PC-3 (cell line): Measurements from ENCODE around the gene PTPN22. TPM values are rescaled to one million over a fixed set of nuclear protein-coding genes. Genes with fewer than 3 reads are reported as not detected.

Experiments
- ATAC-seq: fragments of 200-7000 bp; cut with Tn5 transposase; 2 replicates; pipeline ENCODE4 v1.9.1; 2020; ENCODE audit warnings: mild to moderate bottlenecking, moderate library complexity
- BruUV-seq: library from RNA; stranded (reverse); fragments of 400-500 nt; replicated peaks from 2 replicates; lab custom pipeline; 2021; lab: Mats Ljungman, UMichigan
- CTCF ChIA-PET: fragments of 300-600 bp; sonication (Branson Sonifier 250); formaldehyde crosslinking; loops from one replicate; lab custom pipeline; 2022; ENCODE audit warnings: antibody characterized with exemption; lab: Charles Lee
- POLR2A ChIA-PET: fragments of 300-600 bp; sonication (Branson Sonifier 250); formaldehyde crosslinking; loops from one replicate; lab custom pipeline; 2022; ENCODE audit warnings: antibody characterized with exemption; ENCODE audit not compliant: unreplicated experiment; lab: Charles Lee
- DNase-seq: peaks from one replicate; pipeline ENCODE4 v3.0.0-alpha.2; 2015
- H2AFZ ChIP-seq: fragments of 300-600 bp; sonication (generic); 2 replicates; pipeline ENCODE4 v1.6.0; 2016; ENCODE audit warnings: antibody characterized with exemption, low read length
- H3F3A ChIP-seq: fragments of 300-600 bp; sonication (generic); one replicate; pipeline ENCODE4 v1.6.0; 2017; ENCODE audit warnings: antibody characterized with exemption, low read length, control low read depth, mild to moderate bottlenecking; ENCODE audit not compliant: unreplicated experiment
- H3K27ac ChIP-seq: fragments of 300-600 bp; sonication (generic); 2 replicates; pipeline ENCODE4 v1.5.1; 2016; ENCODE audit warnings: mild to moderate bottlenecking, low read length
- H3K27me3 ChIP-seq: fragments of 300-600 bp; sonication (generic); 2 replicates; pipeline ENCODE4 v1.6.1; 2016; ENCODE audit warnings: low read length, mixed read lengths
- H3K36me3 ChIP-seq: fragments of 300-600 bp; sonication (generic); 2 replicates; pipeline ENCODE4 v1.6.1; 2016; ENCODE audit warnings: low read depth, mixed run types, low read length, mixed read lengths
- H3K4me1 ChIP-seq: fragments of 300-600 bp; sonication (generic); 2 replicates; pipeline ENCODE4 v1.5.1; 2016; ENCODE audit warnings: low read length; ENCODE audit not compliant: insufficient read depth
- H3K4me2 ChIP-seq: fragments of 300-600 bp; sonication (generic); 2 replicates; pipeline ENCODE4 v1.6.0; 2016; ENCODE audit warnings: low read length
- H3K4me3 ChIP-seq: fragments of 300-600 bp; sonication (generic); 2 replicates; pipeline ENCODE4 v1.5.1; 2016; ENCODE audit warnings: mild to moderate bottlenecking, low read length, mixed read lengths
- H3K79me2 ChIP-seq: fragments of 300-600 bp; sonication (generic); 2 replicates; pipeline ENCODE4 v1.6.1; 2017; ENCODE audit warnings: low read length, mixed read lengths
- H3K9ac ChIP-seq: fragments of 300-600 bp; sonication (generic); 2 replicates; pipeline ENCODE4 v1.6.0; 2016; ENCODE audit warnings: mild to moderate bottlenecking, low read length
- H3K9me2 ChIP-seq: fragments of 300-600 bp; sonication (generic); replicated peaks from 2 replicates; pipeline ENCODE4 v1.6.1; 2016; ENCODE audit warnings: mixed run types, low read length, mixed read lengths
- H3K9me3 ChIP-seq: fragments of 300-600 bp; sonication (generic); 2 replicates; pipeline ENCODE4 v1.6.1; 2016; ENCODE audit warnings: low read length, mixed read lengths
- H4K20me1 ChIP-seq: fragments of 300-600 bp; sonication (generic); 2 replicates; pipeline ENCODE4 v1.6.1; 2016; ENCODE audit warnings: low read length, mixed read lengths
- EZH2 ChIP-seq: fragments of 300-600 bp; sonication (generic); IDR thresholded peaks from one replicate; pipeline ENCODE4 v1.6.1; 2017; ENCODE audit warnings: antibody characterized with exemption, mild to moderate bottlenecking, low read length; ENCODE audit not compliant: unreplicated experiment
- EZH2phosphoT487 ChIP-seq: fragments of 300-600 bp; sonication (generic); IDR thresholded peaks from 2 replicates; pipeline ENCODE4 v1.6.1; 2018; ENCODE audit warnings: mild to moderate bottlenecking, antibody characterized with exemption, low read length, borderline replicate concordance
- intact Hi-C: fragments of 100-400 bp; cut with micrococcal nuclease; formaldehyde crosslinking; loops from 2 replicates; pipeline ENCODE4 v1.9.0; 2023
- total RNA-seq: library from RNA; depleted of rRNA; stranded (reverse); fragments of >200 nt; gene quantifications from 2 replicates; pipeline ENCODE4 v1.2.3, GENCODE V29; 2014
- TF ChIP-seq, protein P1 (sequence below): fragments of 300-600 bp; sonication (generic); conservative IDR thresholded peaks from 2 replicates; pipeline ENCODE4 v1.5.1; 2017; ENCODE audit warnings: antibody characterized with exemption, low read depth, mild to moderate bottlenecking, low read length

The PTPN22 gene
- total RNA-seq, 1 experiment from 2014 or later, result 0.04 TPM

- POLR2A ChIA-PET, result interaction anchor here (0.6 kb wide), 1 partner anchor 41 kb away, joined by 10 read pairs; no protein-coding TSS in a partner anchor
- CTCF ChIA-PET, result no interaction called here
- Histone ChIP-seq H3K27me3 (no peaks in the 10 kb centered on the region), H3K4me1 (peaks cover 29% of the 10 kb centered on the region), H4K20me1 (peaks cover 14% of the 10 kb centered on the region), H2AFZ (peak overlapping the region; percentile 99), H3K36me3 (no peaks in the 10 kb centered on the region), H3K27ac (peak overlapping the region; percentile 59), H3K4me3 (peak overlapping the region; percentile 92), H3F3A (no peaks in the 10 kb centered on the region), H3K9ac (peak overlapping the region; percentile 77), H3K9me3 (no peaks in the 10 kb centered on the region), H3K9me2 (no peaks in the 10 kb centered on the region), H3K79me2 (peaks cover 44% of the 10 kb centered on the region), H3K4me2 (peak overlapping the region; percentile 89)
- DNase-seq (no peak), ATAC-seq (no peak)
- TF ChIP-seq, protein P1, sequence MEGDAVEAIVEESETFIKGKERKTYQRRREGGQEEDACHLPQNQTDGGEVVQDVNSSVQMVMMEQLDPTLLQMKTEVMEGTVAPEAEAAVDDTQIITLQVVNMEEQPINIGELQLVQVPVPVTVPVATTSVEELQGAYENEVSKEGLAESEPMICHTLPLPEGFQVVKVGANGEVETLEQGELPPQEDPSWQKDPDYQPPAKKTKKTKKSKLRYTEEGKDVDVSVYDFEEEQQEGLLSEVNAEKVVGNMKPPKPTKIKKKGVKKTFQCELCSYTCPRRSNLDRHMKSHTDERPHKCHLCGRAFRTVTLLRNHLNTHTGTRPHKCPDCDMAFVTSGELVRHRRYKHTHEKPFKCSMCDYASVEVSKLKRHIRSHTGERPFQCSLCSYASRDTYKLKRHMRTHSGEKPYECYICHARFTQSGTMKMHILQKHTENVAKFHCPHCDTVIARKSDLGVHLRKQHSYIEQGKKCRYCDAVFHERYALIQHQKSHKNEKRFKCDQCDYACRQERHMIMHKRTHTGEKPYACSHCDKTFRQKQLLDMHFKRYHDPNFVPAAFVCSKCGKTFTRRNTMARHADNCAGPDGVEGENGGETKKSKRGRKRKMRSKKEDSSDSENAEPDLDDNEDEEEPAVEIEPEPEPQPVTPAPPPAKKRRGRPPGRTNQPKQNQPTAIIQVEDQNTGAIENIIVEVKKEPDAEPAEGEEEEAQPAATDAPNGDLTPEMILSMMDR, result no peak
- TF ChIP-seq EZH2 (no peak), EZH2phosphoT487 (no peak)
- TSS peak; percentile 99 for BruUV-seq
- intact Hi-C loops, result loop anchor here (1.0 to 5.0 kb wide), 3 partner anchors 93 to 420 kb away; partner anchors contain the start of genes DCLRE1B and MAGI3
These were observed 58.8 kb downstream of the PTPN22 start for GRCh38 chr1:113812661-113813135.

DNA sequence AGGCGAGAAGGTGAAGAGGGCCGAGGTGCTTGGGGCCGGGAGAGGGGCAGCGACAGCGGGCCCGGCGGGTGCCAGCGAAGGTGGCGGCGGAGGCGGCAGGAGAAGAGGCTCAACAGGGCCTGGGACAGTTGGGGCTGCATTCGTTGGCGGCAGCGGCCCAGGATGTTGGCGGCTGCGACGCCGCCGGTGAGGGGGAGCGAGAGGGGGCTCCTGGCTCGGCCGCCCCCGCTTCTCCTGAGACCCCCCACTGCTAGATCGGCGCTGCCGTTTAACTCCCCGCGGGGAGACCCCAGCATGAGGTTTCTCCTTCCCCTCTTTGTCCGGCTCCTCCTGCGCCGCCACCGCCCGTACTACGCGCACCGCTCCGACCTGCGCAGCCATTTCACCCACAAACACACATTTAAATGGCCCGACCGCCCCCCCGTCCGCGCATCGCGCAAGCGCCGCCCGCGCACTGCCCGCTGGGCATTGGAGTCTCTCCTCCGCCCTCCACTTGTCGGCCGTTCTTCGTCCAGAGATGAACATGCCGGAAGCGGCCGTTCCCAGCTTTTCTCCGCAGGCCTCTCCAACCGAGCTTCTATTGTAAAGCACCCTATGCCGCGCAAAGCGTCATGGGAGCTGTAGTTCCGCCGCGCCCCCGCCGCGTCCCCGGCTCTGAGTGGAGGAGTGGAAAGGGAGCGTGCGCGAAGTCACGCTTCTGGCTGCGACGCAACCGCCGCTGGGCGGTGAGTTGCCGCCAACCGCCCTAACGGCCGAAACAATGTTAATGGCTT is 59.4 kb downstream of the PTPN22 start, which contains the start of gene RSBN1:
TSS of gene RSBN1 (minus strand) at position 589 of the 773 bp plus-strand sequence. CDS start at position 525, 64 bp downstream.
- peak within 1 kb of the TSS; percentile 92 for H3K4me3 ChIP-seq
- H3K27me3 ChIP-seq, result no peaks in the 10 kb centered on the region
- POLR2A ChIA-PET, result interaction anchor here (0.6 to 1.1 kb wide), 2 partner anchors 40 to 52 kb away, joined by 7 to 10 read pairs; no protein-coding TSS in a partner anchor
- TF ChIP-seq EZH2phosphoT487, result no peak
- TF ChIP-seq, protein P1, result no peak
- TF ChIP-seq EZH2, result no peak
- ATAC-seq, result peak; percentile 93
- H3K4me1 ChIP-seq, result peaks cover 29% of the 10 kb centered on the region
- H3K9me3 ChIP-seq, result no peaks in the 10 kb centered on the region
- peak within 1 kb of the TSS; percentile 96 for H3K4me2 ChIP-seq
- DNase-seq, result peak; percentile 99
- peak within 1 kb of the TSS; percentile 59 for H3K27ac ChIP-seq
- intact Hi-C loops, result loop anchor here (1.0 to 5.0 kb wide), 4 partner anchors 53 to 420 kb away; partner anchors contain the start of genes DCLRE1B, MAGI3 and PHTF1
- TSS peak; percentile 42 for BruUV-seq
- no peaks in the 10 kb centered on the region for H3F3A ChIP-seq
- H3K79me2 ChIP-seq, result peaks cover 48% of the 10 kb centered on the region
- peak within 1 kb of the TSS; percentile 84 for H3K9ac ChIP-seq
- H4K20me1 ChIP-seq, result peaks cover 14% of the 10 kb centered on the region
- CTCF ChIA-PET, result interaction anchor here (0.6 kb wide), 1 partner anchor 117 kb away, joined by 3 read pairs; no protein-coding TSS in a partner anchor
- H2AFZ ChIP-seq, result peak within 1 kb of the TSS; percentile 99
- no peaks in the 10 kb centered on the region for H3K9me2 ChIP-seq
- H3K36me3 ChIP-seq, result no peaks in the 10 kb centered on the region
